GM19438 (cell line): ENCODE data around the gene RRP36.

Experiments used
- ATAC-seq: cut with Tn5 transposase; IDR thresholded peaks from one replicate; pipeline ENCODE4 v1.9.1; 2021; ENCODE audit warnings: low read depth; ENCODE audit not compliant: unreplicated experiment

RRP36 gene

GRCh38 chr6:43006251-43006650 lies 15.2 kb upstream of the RRP36 start:
- no peak for ATAC-seq

- ATAC-seq, result no peak
Observed at GRCh38 chr6:43007126-43007525, 14.3 kb upstream of the RRP36 start.

- no peak for ATAC-seq
Observed at GRCh38 chr6:43009124-43009523, 12.3 kb upstream of the RRP36 start.

- no peak for ATAC-seq
Observed at GRCh38 chr6:43011207-43011606, 10.2 kb upstream of the RRP36 start.

DNA sequence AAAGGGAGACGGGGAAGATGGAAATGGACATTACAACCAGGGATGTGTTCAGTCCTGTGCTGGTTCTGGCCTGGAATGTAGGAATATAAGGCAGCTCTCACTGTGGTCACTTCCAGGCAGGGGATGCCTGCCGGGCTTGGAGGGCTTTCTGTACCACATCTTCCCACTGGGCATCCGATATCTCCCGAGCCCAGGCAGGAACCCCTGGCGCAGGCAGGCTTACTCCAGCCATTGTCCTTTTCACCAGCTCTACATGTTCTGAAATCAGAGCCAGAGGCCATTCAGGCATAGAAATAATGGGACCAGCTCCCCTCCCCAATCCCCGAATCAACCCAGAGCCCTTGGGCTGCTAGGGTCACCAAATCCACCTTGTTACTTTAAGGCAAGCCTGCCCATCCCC lies 9.1 kb upstream of the RRP36 start:
- no peak for ATAC-seq

DNA sequence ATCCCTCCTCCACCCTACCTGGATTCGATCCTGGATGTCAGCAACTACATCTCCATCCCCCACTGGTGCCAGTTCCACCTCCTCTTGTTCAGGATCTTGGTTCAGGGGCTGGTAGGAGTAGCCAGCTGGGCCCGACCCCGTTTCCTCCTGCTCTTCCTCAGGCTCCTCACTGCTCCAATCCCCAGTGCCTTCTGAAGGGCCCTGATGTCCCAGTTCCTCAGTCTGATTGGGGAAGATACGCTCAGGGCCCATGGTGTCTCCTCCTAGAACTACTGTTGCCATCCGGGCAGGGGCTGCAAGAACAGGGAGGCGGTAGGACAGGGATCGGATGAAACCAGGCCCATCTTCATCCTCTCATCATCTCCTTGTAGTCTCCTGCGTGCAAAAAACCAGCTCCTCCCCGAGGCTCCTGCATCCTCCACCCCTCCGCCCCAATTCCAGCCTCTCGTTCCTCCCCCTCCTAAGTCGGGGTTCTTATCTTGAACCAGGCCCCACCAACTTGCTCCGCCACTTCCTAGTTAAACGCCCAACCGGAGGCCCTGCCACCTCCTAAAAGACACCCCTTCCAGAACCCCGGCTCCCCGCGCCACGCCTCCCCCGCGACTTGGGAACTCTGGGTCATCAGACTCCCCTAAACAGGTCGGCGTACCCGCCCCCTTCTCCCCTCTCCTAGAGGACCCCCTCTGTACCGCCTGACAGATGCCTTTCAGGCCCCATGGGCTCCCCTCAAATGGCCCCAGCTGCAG lies 8.2 kb upstream of the RRP36 start:
- peak; percentile 13 for ATAC-seq

- peak; percentile 93 for ATAC-seq
Observed at GRCh38 chr6:43013843-43014433, 7.5 kb upstream of the RRP36 start, which contains the start of the genes KLHDC3 and MEA1. Gene KLHDC3, plus strand, starts transcription at chr6:43014249. Its CDS starts 2,944 bp downstream, at chr6:43017193. Gene MEA1, minus strand, starts transcription at chr6:43013946. Its CDS starts 133 bp downstream, at chr6:43013813.

GRCh38 chr6:43014434-43014909 lies 7.0 kb upstream of the RRP36 start:
- no peak for ATAC-seq

DNA sequence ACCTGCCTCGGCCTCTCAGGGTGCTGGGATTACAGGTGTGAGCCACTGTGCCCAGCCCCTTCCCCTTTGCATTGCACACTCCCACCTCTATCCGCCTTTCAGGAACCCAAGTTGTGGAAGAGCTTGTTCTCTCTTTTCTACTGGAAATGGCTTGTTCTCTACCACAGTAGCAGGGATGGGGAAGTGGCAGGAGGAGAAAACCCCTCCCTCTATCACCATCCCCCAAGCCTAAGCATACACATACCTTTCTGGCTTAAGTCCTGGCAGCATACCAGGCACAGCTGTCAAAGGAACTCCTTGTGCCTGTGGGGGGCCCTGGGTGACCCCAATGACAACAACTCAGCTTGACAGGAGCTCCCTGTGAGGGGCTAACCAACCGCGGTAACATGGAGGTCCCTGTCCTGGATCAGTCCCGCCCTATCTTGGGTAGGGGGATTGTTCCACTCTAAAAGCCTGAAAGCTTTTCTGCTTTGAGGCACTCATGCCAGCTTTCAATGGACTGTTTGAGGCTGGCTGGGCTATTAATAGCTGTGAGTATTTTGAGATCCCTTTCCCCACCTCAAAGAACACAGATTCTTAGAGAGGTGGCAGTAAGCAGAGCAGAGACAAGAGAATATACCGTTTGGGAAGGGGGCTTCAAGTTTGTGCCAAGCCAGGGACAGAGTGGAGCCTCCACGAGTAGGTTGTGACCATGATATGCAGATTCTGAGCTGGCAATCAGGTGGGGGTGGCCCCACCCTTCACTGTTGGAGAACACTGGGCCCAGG lies 5.1 kb upstream of the RRP36 start:
- ATAC-seq, result no peak

GRCh38 chr6:43016943-43017334 lies 4.5 kb upstream of the RRP36 start:
- ATAC-seq, result no peak

GRCh38 chr6:43019152-43019551 lies 2.3 kb upstream of the RRP36 start:
- no peak for ATAC-seq

DNA sequence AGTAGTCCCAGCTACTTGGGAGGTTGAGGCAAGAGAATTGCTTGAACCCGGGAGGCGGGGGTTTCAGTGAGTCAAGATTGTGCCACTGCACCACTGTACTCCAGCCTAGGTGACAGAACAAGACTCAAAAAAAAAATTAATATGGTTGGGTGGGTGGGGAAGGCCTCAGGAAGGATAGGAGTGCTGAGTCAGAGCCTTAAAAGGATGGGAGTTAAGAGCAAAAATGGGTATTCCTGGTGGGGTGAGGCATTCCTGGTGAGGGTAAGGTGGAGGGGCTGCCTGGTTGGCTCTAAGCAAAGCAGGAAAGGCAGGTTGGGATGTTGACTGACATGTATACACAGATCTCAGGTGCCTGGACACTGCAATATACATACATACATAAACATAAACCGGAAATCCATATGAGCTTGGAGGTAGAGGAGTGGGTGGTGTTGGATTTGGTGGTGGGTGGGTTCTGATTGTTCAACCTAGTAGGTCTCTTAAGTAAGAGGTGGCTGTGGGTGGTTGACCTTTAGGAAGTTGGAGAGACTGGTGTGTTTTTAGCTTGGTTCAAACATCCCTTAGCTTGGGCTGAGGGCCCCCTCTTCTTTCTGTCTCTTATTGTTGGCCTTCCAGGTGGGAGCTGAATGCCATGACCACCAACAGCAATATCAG lies 1.2 kb upstream of the RRP36 start:
- ATAC-seq, result no peak

GRCh38 chr6:43020847-43021246 lies 576 bp upstream of the RRP36 start:
- ATAC-seq, result no peak

DNA sequence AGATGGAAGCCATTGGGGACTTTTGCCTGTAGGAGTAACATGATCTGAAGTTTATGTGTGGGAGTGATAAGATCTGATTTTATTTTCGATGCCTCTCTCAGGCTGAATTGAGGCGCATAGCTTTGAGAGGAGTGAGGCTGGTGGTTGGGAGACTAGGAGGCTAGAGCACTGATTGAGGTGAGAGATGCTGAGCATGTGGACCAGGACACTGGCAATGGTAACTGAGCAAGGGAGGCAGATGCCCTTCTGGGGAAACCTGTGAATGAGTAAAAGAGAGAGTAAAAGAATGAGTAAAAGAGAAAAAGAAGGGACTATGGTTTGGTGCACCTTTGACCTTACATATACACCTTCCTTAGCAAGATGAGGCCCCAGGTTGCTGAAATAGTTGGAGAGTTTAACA lies 3.0 kb downstream of the RRP36 start:
- ATAC-seq, result no peak

DNA sequence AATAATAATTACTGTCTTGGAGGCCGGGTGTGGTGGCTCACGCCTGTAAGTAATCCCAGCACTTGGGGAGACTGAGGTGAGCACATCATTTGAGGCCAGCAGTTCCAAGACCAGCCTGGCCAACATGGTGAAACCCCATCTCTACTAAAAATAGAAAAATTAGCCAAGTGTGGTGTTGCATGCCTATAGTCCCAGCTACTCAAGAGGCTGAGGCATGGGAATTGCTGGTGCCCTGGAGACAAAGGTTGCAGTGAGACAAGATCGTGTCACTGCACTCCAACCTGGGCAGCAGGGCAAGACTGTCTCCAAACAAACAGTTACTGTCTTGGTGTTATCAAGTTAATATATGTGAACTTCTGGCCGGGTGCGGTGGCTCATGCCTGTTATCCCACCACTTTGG lies 4.9 kb downstream of the RRP36 start:
- no peak for ATAC-seq

DNA sequence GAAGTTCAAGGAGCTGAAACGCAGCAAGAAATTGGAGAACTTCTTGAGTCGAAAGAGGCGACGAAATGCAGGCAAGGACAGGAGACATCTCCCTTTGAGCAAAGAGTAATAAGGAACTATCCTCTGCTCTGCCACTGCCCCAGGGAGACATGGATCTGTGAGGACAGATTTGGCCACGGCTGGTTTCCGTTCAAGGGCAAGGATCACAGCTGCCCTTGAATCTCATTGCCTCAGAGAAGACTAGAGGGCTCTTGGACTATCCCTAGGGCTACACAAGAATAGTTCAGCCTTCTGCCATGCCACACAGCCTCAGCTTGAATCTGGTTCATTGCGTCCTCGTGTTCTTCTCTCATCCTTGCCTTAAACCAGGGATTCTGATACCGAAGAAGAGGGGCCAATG lies 7.7 kb downstream of the RRP36 start:
- no peak for ATAC-seq

GRCh38 chr6:43032326-43032725 lies 10.9 kb downstream of the RRP36 start:
- ATAC-seq, result no peak

DNA sequence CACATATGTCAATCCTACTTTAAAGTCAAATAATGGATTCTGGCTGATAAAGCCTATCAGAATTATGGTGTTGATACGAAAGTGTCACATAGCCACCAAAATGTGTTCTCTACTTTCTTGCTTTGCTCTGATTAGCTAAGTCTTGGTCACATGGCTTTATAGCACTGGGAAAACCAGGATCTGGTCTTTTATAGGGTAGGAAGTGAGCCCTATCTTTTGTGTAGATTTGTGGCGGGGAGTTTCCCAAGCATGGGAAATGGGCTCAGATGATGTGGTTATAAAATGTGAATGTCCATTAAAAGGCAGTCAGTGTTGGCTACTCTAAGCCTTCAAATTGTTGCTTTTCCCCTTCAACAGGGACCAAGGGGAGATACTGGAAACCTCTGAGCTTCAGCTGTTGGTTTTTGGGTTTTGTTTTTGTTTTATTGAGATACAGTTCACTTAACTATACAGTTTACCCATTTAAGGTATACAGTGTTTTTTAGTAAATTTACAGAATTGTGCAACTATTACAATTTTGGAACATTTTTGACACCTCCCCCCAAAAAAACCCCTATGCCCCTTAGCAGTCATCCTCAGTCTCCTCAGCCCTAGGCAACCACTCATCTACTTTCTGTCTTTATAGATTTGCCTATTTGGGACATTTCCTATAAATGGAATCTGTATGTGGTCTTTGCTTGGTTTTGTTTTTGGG lies 12.2 kb downstream of the RRP36 start:
- no peak for ATAC-seq

DNA sequence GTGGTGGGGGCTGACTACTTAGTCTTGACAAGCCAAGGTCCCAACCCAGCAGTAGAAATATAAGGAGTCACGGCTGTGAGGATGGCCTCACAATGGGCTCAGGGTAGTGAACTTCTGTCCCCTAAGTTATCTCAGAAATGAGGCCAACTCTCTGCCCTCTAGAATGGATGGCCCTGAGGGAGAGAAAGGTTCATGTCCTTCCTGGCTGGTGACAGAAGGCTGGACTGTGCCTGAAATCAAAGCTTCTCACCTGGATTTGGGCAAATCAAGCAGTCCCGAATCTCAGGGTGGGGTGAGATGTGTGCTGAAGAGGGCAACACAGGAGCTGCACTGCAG lies 12.7 kb downstream of the RRP36 start:
- no peak for ATAC-seq

DNA sequence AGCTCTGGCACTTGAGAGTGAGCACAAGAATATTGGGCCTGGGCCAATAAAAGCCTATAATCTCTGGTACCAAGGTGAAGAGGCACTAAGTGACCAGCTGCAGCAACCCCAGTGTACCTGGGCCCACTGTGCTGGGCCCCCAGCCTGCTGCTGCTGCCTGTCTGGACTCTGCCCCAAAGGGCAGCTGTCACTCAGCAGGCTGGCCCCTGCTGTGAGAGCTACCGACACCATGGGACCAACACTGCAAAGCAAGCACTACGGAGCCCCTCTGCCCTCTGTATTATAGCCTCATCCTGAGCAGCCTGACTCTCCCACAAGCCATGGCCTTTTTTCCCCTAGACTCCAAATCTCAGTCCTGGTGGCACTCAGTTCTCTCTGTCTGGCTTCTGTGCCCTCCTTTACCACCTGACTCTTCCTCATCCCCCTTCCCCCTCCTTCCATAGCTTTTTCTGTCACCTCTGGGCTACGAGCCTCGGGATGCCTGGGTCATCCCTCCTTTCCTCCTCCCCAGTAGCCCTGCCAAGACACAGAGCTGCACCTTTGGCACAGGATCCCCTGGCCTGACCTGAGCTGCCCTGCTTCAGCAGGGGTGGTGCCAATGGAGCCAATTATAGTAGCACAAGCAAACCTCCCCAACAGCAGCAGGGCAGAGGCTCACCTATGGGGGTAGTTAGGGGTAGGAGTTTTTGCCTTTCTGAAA lies 14.2 kb downstream of the RRP36 start:
- no peak for ATAC-seq
